Astrocyte (in vitro differentiated cells and primary cell): ENCODE results near the gene IGF1R. TPM values are rescaled to one million over a fixed set of nuclear protein-coding genes. Genes with fewer than 3 reads are reported as not detected.
A peak's percentile ranks its signal among the peaks of the same experiment; 100 is the strongest.

Experiments
- DNase-seq: peaks from one replicate; pipeline ENCODE4 v3.0.0-alpha.2; 2010; ENCODE audit warnings: low read depth
- FAIRE-seq: peaks from 2 replicates; lab custom pipeline; 2011; peaks lifted over from hg19 to GRCh38; lab: Jason Lieb, UNC
- H2AFZ ChIP-seq: 2 replicates; pipeline ENCODE4 v1.6.0; 2012; ENCODE audit warnings: low read depth, low read length, inconsistent platforms
- H3K27ac ChIP-seq: 2 replicates; pipeline ENCODE4 v1.5.1; 2011; ENCODE audit warnings: low read depth, low read length, inconsistent platforms
- H3K27me3 ChIP-seq: 2 replicates; pipeline ENCODE4 v1.6.0; 2011; ENCODE audit warnings: low read length, inconsistent platforms; ENCODE audit not compliant: insufficient read depth
- H3K36me3 ChIP-seq: 2 replicates; pipeline ENCODE4 v1.5.1; 2011; ENCODE audit warnings: low read length, inconsistent platforms; ENCODE audit not compliant: insufficient read depth
- H3K4me1 ChIP-seq: 2 replicates; pipeline ENCODE4 v1.5.1; 2011; ENCODE audit warnings: low read length, inconsistent platforms; ENCODE audit not compliant: insufficient read depth
- H3K4me2 ChIP-seq: 2 replicates; pipeline ENCODE4 v1.6.0; 2012; ENCODE audit warnings: low read length, inconsistent platforms
- H3K4me3 ChIP-seq: 2 replicates; pipeline ENCODE4 v1.5.1; 2011; ENCODE audit warnings: low read depth, mild to moderate bottlenecking, low read length, inconsistent platforms; ENCODE audit not compliant: insufficient read depth
- H3K79me2 ChIP-seq: 2 replicates; pipeline ENCODE4 v1.6.0; 2012; ENCODE audit warnings: mild to moderate bottlenecking, low read length, inconsistent platforms; ENCODE audit not compliant: insufficient read depth
- H3K9ac ChIP-seq: 2 replicates; pipeline ENCODE4 v1.6.0; 2012; ENCODE audit warnings: mild to moderate bottlenecking, low read length, inconsistent platforms
- H3K9me3 ChIP-seq: 2 replicates; pipeline ENCODE4 v1.5.1; 2012; ENCODE audit warnings: low read depth, mild to moderate bottlenecking, low read length, inconsistent platforms; ENCODE audit not compliant: insufficient read depth
- H4K20me1 ChIP-seq: 2 replicates; pipeline ENCODE4 v1.6.0; 2012; ENCODE audit warnings: low read length, inconsistent platforms; ENCODE audit not compliant: insufficient read depth
- H3K27ac Mint-ChIP-seq: one replicate; pipeline ENCODE4 v1.8.0; 2021; ENCODE audit warnings: mild to moderate bottlenecking, mixed read lengths; ENCODE audit not compliant: unreplicated experiment
- H3K27me3 Mint-ChIP-seq: one replicate; pipeline ENCODE4 v1.8.0; 2021; ENCODE audit warnings: low read depth, mixed read lengths; ENCODE audit not compliant: unreplicated experiment
- H3K36me3 Mint-ChIP-seq: one replicate; pipeline ENCODE4 v1.8.0; 2021; ENCODE audit warnings: low read depth, mixed read lengths; ENCODE audit not compliant: unreplicated experiment
- H3K4me1 Mint-ChIP-seq: one replicate; pipeline ENCODE4 v1.8.0; 2021; ENCODE audit warnings: low read depth, mixed read lengths; ENCODE audit not compliant: unreplicated experiment
- H3K4me3 Mint-ChIP-seq: one replicate; pipeline ENCODE4 v1.8.0; 2021; ENCODE audit warnings: mild to moderate bottlenecking, moderate library complexity, mixed read lengths; ENCODE audit not compliant: unreplicated experiment
- H3K9me3 Mint-ChIP-seq: one replicate; pipeline ENCODE4 v1.8.0; 2021; ENCODE audit warnings: mild to moderate bottlenecking, mixed read lengths; ENCODE audit not compliant: unreplicated experiment
- CTCF ChIP-seq: IDR thresholded peaks from 2 replicates; pipeline ENCODE4 v1.5.1; 2011; ENCODE audit warnings: low read depth, mild to moderate bottlenecking, inconsistent platforms, low read length, moderate library complexity; ENCODE audit not compliant: insufficient read depth
- EZH2 ChIP-seq: IDR thresholded peaks from 2 replicates; pipeline ENCODE4 v1.6.1; 2012; ENCODE audit warnings: mild to moderate bottlenecking, low read length, inconsistent platforms; ENCODE audit not compliant: insufficient read depth
- total RNA-seq: library from RNA; stranded (reverse); gene quantifications from 2 replicates; pipeline ENCODE4 v1.2.1, GENCODE V29; 2021

The IGF1R gene
- total RNA-seq, 1 donor from 2014 or later, result 270 TPM

- H3K27ac Mint-ChIP-seq, result no peak overlapping the region
- Histone ChIP-seq H4K20me1 (peaks cover 97% of the 10 kb centered on the region), H3K9me3 (no peaks in the 10 kb centered on the region), H2AFZ (no peak overlapping the region), H3K27me3 (no peaks in the 10 kb centered on the region), H3K27ac (no peak overlapping the region), H3K79me2 (peaks cover 100% of the 10 kb centered on the region), H3K4me1 (peaks cover 9% of the 10 kb centered on the region), H3K4me3 (no peak overlapping the region), H3K36me3 (no peaks in the 10 kb centered on the region), H3K4me2 (no peak overlapping the region), H3K9ac (no peak overlapping the region)
- H3K27me3 Mint-ChIP-seq, result no peaks in the 10 kb centered on the region
- no peaks in the 10 kb centered on the region for H3K9me3 Mint-ChIP-seq
- H3K4me1 Mint-ChIP-seq, result peaks cover 87% of the 10 kb centered on the region
- TF ChIP-seq CTCF, result no peak
- TF ChIP-seq EZH2, result no peak
- DNase-seq (no peak), FAIRE-seq (no peak)
- no peaks in the 10 kb centered on the region for H3K36me3 Mint-ChIP-seq
- no peak overlapping the region for H3K4me3 Mint-ChIP-seq
Measured at GRCh38 chr15:98743177-98743576, 94.8 kb downstream of the IGF1R start.

- TF ChIP-seq CTCF, result no peak
- TF ChIP-seq EZH2, result no peak
- Histone ChIP-seq H3K36me3 (no peaks in the 10 kb centered on the region), H3K27me3 (no peaks in the 10 kb centered on the region), H3K4me3 (no peak overlapping the region), H4K20me1 (peaks cover 97% of the 10 kb centered on the region), H3K27ac (no peak overlapping the region), H2AFZ (no peak overlapping the region), H3K9me3 (no peaks in the 10 kb centered on the region), H3K79me2 (peaks cover 100% of the 10 kb centered on the region), H3K4me1 (peaks cover 9% of the 10 kb centered on the region), H3K9ac (no peak overlapping the region), H3K4me2 (no peak overlapping the region)
- no peak for DNase-seq
- H3K27me3 Mint-ChIP-seq, result no peaks in the 10 kb centered on the region
- H3K27ac Mint-ChIP-seq, result peak overlapping the region; percentile 29
- no peaks in the 10 kb centered on the region for H3K9me3 Mint-ChIP-seq
- H3K4me3 Mint-ChIP-seq, result peak overlapping the region; percentile 52
- H3K4me1 Mint-ChIP-seq, result peaks cover 73% of the 10 kb centered on the region
- no peaks in the 10 kb centered on the region for H3K36me3 Mint-ChIP-seq
- no peak for FAIRE-seq
Measured at GRCh38 chr15:98744506-98744905, 96.2 kb downstream of the IGF1R start.

GRCh38 chr15:98745179-98745578 is 96.8 kb downstream of the IGF1R start:
- no peak for FAIRE-seq

More at GRCh38 chr15:98745179-98745578, 96.8 kb downstream of the IGF1R start:
- no peak overlapping the region for H3K27ac ChIP-seq
- H3K4me1 ChIP-seq, result peaks cover 9% of the 10 kb centered on the region
- TF ChIP-seq CTCF, result no peak
- TF ChIP-seq EZH2, result no peak
- Mint-ChIP-seq H3K4me1 (peaks cover 67% of the 10 kb centered on the region), H3K36me3 (no peaks in the 10 kb centered on the region), H3K9me3 (no peaks in the 10 kb centered on the region), H3K4me3 (no peak overlapping the region), H3K27ac (peak overlapping the region; percentile 67), H3K27me3 (no peaks in the 10 kb centered on the region)
- H3K9me3 ChIP-seq, result no peaks in the 10 kb centered on the region
- no peak overlapping the region for H2AFZ ChIP-seq
- no peak overlapping the region for H3K4me3 ChIP-seq
- peaks cover 100% of the 10 kb centered on the region for H3K79me2 ChIP-seq
- H4K20me1 ChIP-seq, result peaks cover 97% of the 10 kb centered on the region
- H3K36me3 ChIP-seq, result no peaks in the 10 kb centered on the region
- H3K9ac ChIP-seq, result no peak overlapping the region
- H3K4me2 ChIP-seq, result no peak overlapping the region
- H3K27me3 ChIP-seq, result no peaks in the 10 kb centered on the region
- DNase-seq, result no peak
